GM21529 (cell line): ENCODE measurements around the gene ALG1L2.
"Not testable (repeated sequence)": the region's sequence is repeated elsewhere in the genome, so short reads cannot be mapped to it uniquely, and the experiment has no call there.

Experiments used
- ATAC-seq: cut with Tn5 transposase; IDR thresholded peaks from one replicate; pipeline ENCODE4 v1.9.1; 2021; ENCODE audit not compliant: unreplicated experiment

The ALG1L2 gene

GRCh38 chr3:130081351-130081881 is at the start of gene ALG1L2:
Gene ALG1L2 (plus strand): TSS chr3:130081831. CDS start chr3:130082017, 186 bp downstream.
- no peak for ATAC-seq

- not testable (repeated sequence) for ATAC-seq
Observed at GRCh38 chr3:130037126-130037815, 44.4 kb upstream of the ALG1L2 start.

- ATAC-seq, result not testable (repeated sequence)
Observed at GRCh38 chr3:130042736-130043135, 38.9 kb upstream of the ALG1L2 start.

GRCh38 chr3:130043658-130044057 is 38.0 kb upstream of the ALG1L2 start:
- ATAC-seq, result not testable (repeated sequence)

GRCh38 chr3:130044370-130044769 is 37.3 kb upstream of the ALG1L2 start:
- ATAC-seq, result no peak

- ATAC-seq, result no peak
Observed at GRCh38 chr3:130048726-130049125, 32.9 kb upstream of the ALG1L2 start.

- not testable (repeated sequence) for ATAC-seq
Observed at GRCh38 chr3:130052366-130052765, 29.3 kb upstream of the ALG1L2 start.

- not testable (repeated sequence) for ATAC-seq
Observed at GRCh38 chr3:130052965-130053364, 28.7 kb upstream of the ALG1L2 start.

GRCh38 chr3:130057536-130058266 is 23.9 kb upstream of the ALG1L2 start:
- ATAC-seq, result not testable (repeated sequence)

- ATAC-seq, result not testable (repeated sequence)
Observed at GRCh38 chr3:130058267-130058657, 23.4 kb upstream of the ALG1L2 start.

- not testable (repeated sequence) for ATAC-seq
Observed at GRCh38 chr3:130058716-130059115, 22.9 kb upstream of the ALG1L2 start.

- ATAC-seq, result not testable (repeated sequence)
Observed at GRCh38 chr3:130059162-130059561, 22.5 kb upstream of the ALG1L2 start.

- no peak for ATAC-seq
Observed at GRCh38 chr3:130073582-130073981, 8.0 kb upstream of the ALG1L2 start.

- ATAC-seq, result no peak
Observed at GRCh38 chr3:130077636-130078035, 4.0 kb upstream of the ALG1L2 start.

GRCh38 chr3:130083363-130084090 is 1.9 kb downstream of the ALG1L2 start:
- ATAC-seq, result not testable (repeated sequence)

GRCh38 chr3:130084436-130084980 is 2.9 kb downstream of the ALG1L2 start:
- ATAC-seq, result no peak

- no peak for ATAC-seq
Observed at GRCh38 chr3:130085881-130086280, 4.2 kb downstream of the ALG1L2 start.

- not testable (repeated sequence) for ATAC-seq
Observed at GRCh38 chr3:130086628-130087027, 5.0 kb downstream of the ALG1L2 start.

GRCh38 chr3:130088061-130088460 is 6.4 kb downstream of the ALG1L2 start:
- no peak for ATAC-seq

- not testable (repeated sequence) for ATAC-seq
Observed at GRCh38 chr3:130090681-130091080, 9.1 kb downstream of the ALG1L2 start.

GRCh38 chr3:130091958-130092357 is 10.3 kb downstream of the ALG1L2 start:
- no peak for ATAC-seq
